Heart left ventricle (tissue), 16 donors: ENCODE measurements around the gene PPP4R1. TPM values are rescaled to one million over a fixed set of nuclear protein-coding genes. Genes with fewer than 3 reads are reported as not detected.

ENCODE experiments used
- ATAC-seq, 4 donors: fragments of 200-7000 bp; cut with Tn5 transposase; one replicate each; pipeline ENCODE4 v1.9.1; 2020 to 2022; ENCODE audit warnings: moderate library complexity in 4 of 4, mild to moderate bottlenecking in 3 of 4, moderate number of reproducible peaks in 1 of 4
- DNase-seq, 5 donors: peaks; one replicate each; pipeline ENCODE4 v3.0.0-alpha.2; 2020
- H3K27ac ChIP-seq, 12 donors: fragments of 200-600 bp; sonication (generic) in 4 of 12; one replicate each; pipeline versions ENCODE4 v1.5.0 to v1.8.0; 2016 to 2022; ENCODE audit warnings: mild to moderate bottlenecking in 2 of 12
- H3K27me3 ChIP-seq, 9 donors: fragments of 200-600 bp; sonication (generic) in 2 of 9; one replicate each; pipeline versions ENCODE4 v1.5.1 to v1.8.0; 2016 to 2022; ENCODE audit warnings: mild to moderate bottlenecking in 3 of 9
- H3K36me3 ChIP-seq, 9 donors: fragments of 200-600 bp; sonication (generic) in 2 of 9; one replicate each; pipeline versions ENCODE4 v1.5.0 to v1.8.0; 2018 to 2022; ENCODE audit warnings: mild to moderate bottlenecking in 2 of 9
- H3K4me1 ChIP-seq, 12 donors: fragments of 200-600 bp; sonication (generic) in 4 of 12; one replicate each; pipeline versions ENCODE4 v1.5.0 to v1.8.0; 2016 to 2022; ENCODE audit warnings: mild to moderate bottlenecking in 3 of 12
- H3K4me3 ChIP-seq, 12 donors: fragments of 200-600 bp; sonication (generic) in 4 of 12; one replicate each; pipeline versions ENCODE4 v1.5.0 to v1.8.0; 2017 to 2022; ENCODE audit warnings: mild to moderate bottlenecking in 9 of 12, moderate library complexity in 4 of 12
- H3K9me3 ChIP-seq, 12 donors: fragments of 200-600 bp; sonication (generic) in 4 of 12; one replicate each; pipeline versions ENCODE4 v1.5.0 to v1.8.0; 2016 to 2022; ENCODE audit warnings: mild to moderate bottlenecking in 1 of 12
- POLR2A ChIP-seq, 2 donors: fragments of 450-650 bp; IDR thresholded peaks; one replicate each; pipeline ENCODE4 v1.6.1; 2017; ENCODE audit warnings: antibody characterized with exemption in 2 of 2, mild to moderate bottlenecking in 2 of 2, moderate library complexity in 2 of 2
- WGBS, 4 donors: extraction: QIAGEN DNeasy Blood & Tissue Kit in 2 of 4; methylation state at CpG; one replicate each; pipeline versions ENCODE4 v1.1.5 to v1.1.7; 2013 to 2018; 5-methylcytosine and 5-hydroxymethylcytosine counted together
- intact Hi-C, 10 donors: fragments of 100-400 bp; cut with DNase I; formaldehyde crosslinking; loops; one replicate each; pipeline versions ENCODE4 v1.11.1 to v1.14.2; 2022
- polyA plus RNA-seq, 2 donors: library from polyadenylated mRNA; stranded (reverse); fragments of 200-250 nt; gene quantifications; one replicate each; pipeline ENCODE4 v1.2.3, GENCODE V29; 2013
- total RNA-seq, 9 donors: library from RNA; depleted of rRNA in 2 of 9; stranded (reverse); fragments of >200 nt in 2 of 9; fragmentation: NEBNext Ultra II Directional in 3 of 9; extraction: Animal tissue kit (Norgen Biotek cat#: 25700) in 3 of 9; gene quantifications; one replicate each; pipeline versions ENCODE4 v1.1.0 to v1.2.4, GENCODE V29; 2016 to 2023
- TF ChIP-seq, protein P1 (sequence below), 12 donors: fragments of 200-600 bp; sonication (generic) in 4 of 12; IDR thresholded peaks; one replicate each; pipeline versions ENCODE4 v1.5.0 to v1.8.0; 2018 to 2022; ENCODE audit warnings: antibody characterized with exemption in 12 of 12, mild to moderate bottlenecking in 5 of 12
- donor health status: ischemic (EF 13 %, LVEDD 7.1; RV severe dilation, severe dysfunction).
- donor health status: healthy with polysubstance abuse.
- donor health status: DM: no; HTN: yes; CAD: no.
- donor health status: DM: no; HTN: no; CAD: no.
- donor health status: ischemic (EF 25% LVEDD 6.9; RV normal size, moderate dysfunction).
- donor health status: ischemic (EF 25% LVEDD 5.7; RV mildly dilated, moderate dysfunction).
- donor health status: healthy.
- donor health status: DM: yes; HTN: yes; CAD: no.
- donor health status: ischemic (EF 35%, LVEDD 5.7; RV mildly dilated, moderate dysfunction).
- donor health status: nonischemic (EF 11% LVEDD 7.7; RV severe dilation, severe dysfunction).
- donor health status: DM: yes; HTN: yes; CAD: no.
- donor health status: PGD.
- donor health status: ischemic (EF 29% LVEDD 5.4; RV normal size, mild dysfunction).
- donor health status: nonischemic (EF 23%, LVEDD 6.1; RV moderate dilation, normal function).

PPP4R1 gene
- total and polyA plus RNA-seq, 11 donors = 13.9 to 81.3 (median 59.8) TPM

DNA sequence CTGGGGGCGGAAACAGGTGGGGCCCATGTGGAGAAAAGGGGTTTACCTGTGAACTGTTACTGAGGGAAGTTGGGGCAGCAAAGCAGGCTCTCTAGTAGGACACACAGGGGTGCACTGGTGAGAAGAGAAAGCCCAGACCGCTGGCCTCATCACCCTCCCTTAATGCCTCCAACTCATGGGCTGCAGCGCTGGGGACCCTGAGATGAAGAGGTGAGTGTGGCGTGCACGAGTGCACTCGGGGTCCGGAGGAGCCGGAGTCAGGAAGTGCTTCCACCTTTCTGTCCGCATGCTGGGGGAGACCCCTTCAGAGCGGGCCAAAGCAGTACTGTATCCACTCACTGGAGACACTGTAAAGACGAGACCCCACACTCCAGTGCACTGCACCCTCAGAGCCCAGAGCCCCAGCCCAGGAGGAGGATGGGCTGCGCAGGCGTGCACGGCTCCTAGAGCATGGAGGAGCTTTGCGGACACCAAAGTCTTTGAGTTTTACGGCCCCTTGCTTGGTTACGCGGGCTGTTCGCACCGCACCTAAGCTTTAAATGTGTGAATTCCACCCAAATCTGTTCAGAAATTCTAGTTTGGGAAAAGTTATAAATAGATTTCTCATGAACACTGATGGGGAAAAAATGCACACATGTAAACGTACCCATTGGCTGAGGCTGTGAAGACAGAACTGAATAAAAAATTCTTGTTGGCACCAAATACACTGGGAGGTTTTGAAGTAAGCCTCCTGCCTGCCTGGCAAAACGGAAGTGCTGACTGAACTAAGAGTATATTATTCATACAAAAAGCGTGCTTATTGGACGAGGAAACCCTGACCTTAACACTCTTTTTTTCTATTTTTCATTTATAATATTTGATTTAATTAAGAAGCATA is 45.4 kb upstream of the PPP4R1 start:
- DNase-seq (no peak), ATAC-seq (no peak)
- Histone ChIP-seq H3K27me3 (no peaks in the 10 kb centered on the region), H3K36me3 (no peaks in the 10 kb centered on the region), H3K27ac (no peak overlapping the region), H3K9me3 (no peaks in the 10 kb centered on the region), H3K4me3 (no peak overlapping the region), H3K4me1 (no peaks in the 10 kb centered on the region)
- WGBS, 4 donors = 93 to 94% (median 93%) methylated on average over 24 of the region's 24 CpGs
- no peak for TF ChIP-seq POLR2A (IDR thresholded peaks at IDR 0.05)
- TF ChIP-seq, protein P1, sequence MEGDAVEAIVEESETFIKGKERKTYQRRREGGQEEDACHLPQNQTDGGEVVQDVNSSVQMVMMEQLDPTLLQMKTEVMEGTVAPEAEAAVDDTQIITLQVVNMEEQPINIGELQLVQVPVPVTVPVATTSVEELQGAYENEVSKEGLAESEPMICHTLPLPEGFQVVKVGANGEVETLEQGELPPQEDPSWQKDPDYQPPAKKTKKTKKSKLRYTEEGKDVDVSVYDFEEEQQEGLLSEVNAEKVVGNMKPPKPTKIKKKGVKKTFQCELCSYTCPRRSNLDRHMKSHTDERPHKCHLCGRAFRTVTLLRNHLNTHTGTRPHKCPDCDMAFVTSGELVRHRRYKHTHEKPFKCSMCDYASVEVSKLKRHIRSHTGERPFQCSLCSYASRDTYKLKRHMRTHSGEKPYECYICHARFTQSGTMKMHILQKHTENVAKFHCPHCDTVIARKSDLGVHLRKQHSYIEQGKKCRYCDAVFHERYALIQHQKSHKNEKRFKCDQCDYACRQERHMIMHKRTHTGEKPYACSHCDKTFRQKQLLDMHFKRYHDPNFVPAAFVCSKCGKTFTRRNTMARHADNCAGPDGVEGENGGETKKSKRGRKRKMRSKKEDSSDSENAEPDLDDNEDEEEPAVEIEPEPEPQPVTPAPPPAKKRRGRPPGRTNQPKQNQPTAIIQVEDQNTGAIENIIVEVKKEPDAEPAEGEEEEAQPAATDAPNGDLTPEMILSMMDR (IDR thresholded peaks at IDR 0.05) = no peak
- intact Hi-C loops = no loop called here

DNA sequence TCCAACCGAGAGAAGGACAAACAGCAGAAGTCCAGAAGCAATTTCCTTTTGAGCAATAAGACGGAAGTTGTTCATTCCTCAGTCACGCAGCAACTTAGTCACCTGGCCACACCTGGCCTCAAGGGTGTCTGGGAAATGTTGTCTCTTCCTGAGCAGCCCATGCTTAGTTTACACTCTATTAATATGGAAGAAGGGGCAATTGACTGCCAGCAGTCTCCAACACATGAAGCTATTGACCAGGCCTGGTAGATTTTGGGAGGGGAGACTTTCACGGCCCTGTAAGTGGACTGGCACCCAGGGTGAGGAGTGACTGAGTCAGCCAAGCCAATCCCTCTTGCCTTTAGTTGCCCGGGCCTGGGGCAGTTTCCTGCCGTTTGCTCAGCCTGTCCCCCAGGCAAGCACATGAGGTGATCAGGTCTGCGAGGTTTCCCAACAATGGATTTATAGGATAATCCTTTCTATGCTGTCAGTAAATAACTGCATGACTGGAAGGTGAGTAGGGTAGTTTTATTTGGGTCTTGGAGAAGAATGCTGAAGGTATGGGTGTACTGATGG is 43.8 kb upstream of the PPP4R1 start:
- Histone ChIP-seq H3K4me3 (no peak overlapping the region), H3K27ac (no peak overlapping the region), H3K9me3 (no peaks in the 10 kb centered on the region), H3K4me1 (peaks cover 0 to 4% (median 0%) of the 10 kb centered on the region in 12 donors), H3K36me3 (no peaks in the 10 kb centered on the region), H3K27me3 (no peaks in the 10 kb centered on the region)
- ATAC-seq (no peak), DNase-seq (no peak)
- TF ChIP-seq, protein P1 (IDR thresholded peaks at IDR 0.05) = no peak
- TF ChIP-seq POLR2A (IDR thresholded peaks at IDR 0.05) = no peak
- 88 to 93% (median 89%) methylated on average over 7 of the region's 7 CpGs for WGBS, 4 donors
- intact Hi-C loops = no loop called here

DNA sequence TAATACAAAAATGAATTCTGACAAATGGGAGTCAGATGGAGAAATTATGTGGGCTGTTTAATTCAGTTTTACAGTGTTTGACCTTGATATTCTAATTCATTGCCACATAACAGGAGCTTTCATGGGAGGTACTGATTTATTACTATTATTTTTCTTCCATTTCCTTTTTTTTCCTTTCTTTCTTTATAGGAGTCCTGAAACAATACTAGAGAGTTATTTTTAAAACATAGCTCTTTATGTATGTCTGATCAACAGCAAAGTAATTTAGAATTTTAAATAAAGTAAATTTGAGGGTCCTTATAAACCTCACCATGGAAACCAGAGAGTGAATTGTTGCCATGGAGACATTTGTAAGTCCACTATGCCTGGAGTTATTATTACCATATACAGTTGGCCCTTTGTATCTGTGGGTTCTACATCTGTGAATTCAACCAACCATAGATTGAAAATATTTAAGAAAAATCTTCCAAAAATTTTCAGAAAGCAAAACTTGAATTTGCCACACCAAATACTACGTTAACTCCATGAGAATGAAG is 40.9 kb upstream of the PPP4R1 start:
- no peak for DNase-seq
- no peak for ATAC-seq
- Histone ChIP-seq H3K27me3 (no peaks in the 10 kb centered on the region), H3K27ac (no peak overlapping the region), H3K4me3 (no peak overlapping the region), H3K4me1 (peaks cover 0 to 5% (median 0%) of the 10 kb centered on the region in 12 donors), H3K36me3 (no peaks in the 10 kb centered on the region), H3K9me3 (peaks cover 0 to 3% (median 0%) of the 10 kb centered on the region in 12 donors)
- 78 to 92% (median 84%) methylated on average over 1 of the region's 1 CpG for WGBS, 4 donors
- intact Hi-C loops = no loop called here
- TF ChIP-seq, protein P1 (IDR thresholded peaks at IDR 0.05) = no peak
- no peak for TF ChIP-seq POLR2A (IDR thresholded peaks at IDR 0.05)

DNA sequence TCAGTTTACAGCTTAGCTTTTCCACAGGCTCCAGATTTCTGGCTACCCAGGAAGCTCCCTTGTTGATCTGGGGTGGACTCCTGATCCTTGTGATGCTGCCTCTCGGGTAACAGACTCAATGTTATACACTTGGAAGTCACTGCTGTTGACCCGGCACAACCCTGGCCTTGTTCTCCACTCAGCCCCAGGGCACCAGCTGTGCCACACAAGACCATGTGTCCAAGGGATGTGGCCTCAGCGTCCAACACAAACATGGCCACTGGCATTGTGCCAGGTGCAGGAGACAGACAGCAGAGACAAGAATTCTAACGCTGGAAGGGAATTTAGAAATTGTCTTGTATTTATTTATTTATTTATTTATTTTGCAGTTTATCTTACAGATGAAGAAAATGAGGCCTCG is 39.0 kb upstream of the PPP4R1 start:
- WGBS, 4 donors = 41 to 55% (median 46%) methylated on average over 5 of the region's 5 CpGs
- peak in 2 of 4 donors; percentile 41 to 50 for ATAC-seq

More for the DNA sequence above, 39.0 kb upstream of the PPP4R1 start:
- Histone ChIP-seq H3K27ac (no peak overlapping the region), H3K27me3 (no peaks in the 10 kb centered on the region), H3K36me3 (no peaks in the 10 kb centered on the region), H3K4me1 (peaks cover 0 to 5% (median 0%) of the 10 kb centered on the region in 12 donors), H3K4me3 (no peak overlapping the region), H3K9me3 (peaks cover 0 to 3% (median 0%) of the 10 kb centered on the region in 12 donors)
- no peak for TF ChIP-seq POLR2A (IDR thresholded peaks at IDR 0.05)
- TF ChIP-seq, protein P1 (IDR thresholded peaks at IDR 0.05) = no peak
- peak in 4 of 5 donors; percentile 15 to 55 (median 36) for DNase-seq
- intact Hi-C loops = no loop called here
